ENCODE data around the gene TMEM179. TPM values are rescaled to one million over a fixed set of nuclear protein-coding genes. Genes with fewer than 3 reads are reported as not detected.

TMEM179 gene
- total RNA-seq, 3 donors from 2014 or later (not counting 1 experiment from before 2014, with no cell fraction given) = not detected

DNA sequence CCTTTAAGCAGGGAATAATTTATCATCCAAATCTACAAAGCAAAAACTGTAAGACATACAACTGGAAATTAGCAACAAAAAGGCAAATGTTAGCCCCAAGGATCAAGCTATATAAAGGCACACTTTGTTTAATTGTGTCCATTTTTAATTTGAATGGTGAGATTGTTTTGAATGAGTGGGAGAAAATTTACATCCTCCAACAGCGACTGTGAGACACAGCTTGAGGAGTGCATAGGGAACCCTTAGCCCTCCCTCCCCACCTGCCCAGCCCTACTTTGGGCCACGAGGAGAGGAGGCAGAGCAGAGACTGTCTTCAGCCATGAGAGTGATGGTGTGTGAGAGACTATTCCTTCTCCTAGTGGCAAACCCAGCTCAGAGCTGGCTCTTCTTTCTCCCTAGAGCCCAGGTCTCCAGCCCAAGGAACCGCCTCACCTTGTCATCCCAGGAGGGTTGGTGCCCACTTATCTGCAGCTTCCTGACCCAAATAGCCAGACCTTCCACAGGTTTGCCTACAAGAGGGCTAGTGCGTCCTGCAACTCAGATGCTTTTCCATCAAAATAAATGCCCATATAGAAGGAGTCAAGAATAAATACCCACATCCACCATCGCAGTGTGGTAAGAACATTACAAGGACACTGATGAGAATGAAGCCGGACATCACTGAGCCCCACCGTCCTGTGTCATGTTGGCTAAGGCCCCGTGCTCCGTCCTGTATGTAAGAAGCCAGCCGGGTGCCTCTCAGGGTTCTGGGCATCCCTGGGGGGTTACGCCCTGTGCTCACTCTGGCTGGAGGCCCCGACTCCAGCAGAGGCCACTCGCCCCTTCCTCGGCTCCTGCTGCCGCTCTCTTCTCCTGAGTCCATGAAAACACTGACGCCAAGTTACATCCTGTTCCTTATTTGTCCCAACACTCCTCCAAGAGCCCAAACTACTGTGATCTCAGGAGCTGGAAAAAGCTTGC, 61.4 kb downstream of the TMEM179 start:
- H3K27ac ChIP-seq (ENCODE audit: low read length) = no peak overlapping the region
- 88% methylated on average over 14 of the region's 16 CpGs for WGBS (ENCODE audit: insufficient coverage)
- peaks cover 21 to 24% of the 10 kb centered on the region in 2 donors for H3K27me3 Mint-ChIP-seq (ENCODE audit: low read depth in 2 of 2)
- no peaks in the 10 kb centered on the region for H3K4me1 ChIP-seq (ENCODE audit: control insufficient read depth, insufficient read depth, low read length)
- ATAC-seq = no peak
- H3K9me3 ChIP-seq (ENCODE audit: control insufficient read depth, insufficient read depth, low read length) = no peaks in the 10 kb centered on the region
- H3K27me3 ChIP-seq (ENCODE audit: control insufficient read depth, insufficient read depth, low read length) = no peaks in the 10 kb centered on the region
- no peak overlapping the region for H3K4me3 Mint-ChIP-seq
- H3K36me3 Mint-ChIP-seq = no peaks in the 10 kb centered on the region
- no peak overlapping the region for H3K4me3 ChIP-seq (ENCODE audit: low read length)
- no peak overlapping the region for H3K27ac Mint-ChIP-seq
- no peaks in the 10 kb centered on the region for H3K36me3 ChIP-seq (ENCODE audit: control insufficient read depth, insufficient read depth, low read length)
- DNase-seq = no peak
- intact Hi-C loops (cut with micrococcal nuclease) = no loop called here
- TF ChIP-seq, protein P1, sequence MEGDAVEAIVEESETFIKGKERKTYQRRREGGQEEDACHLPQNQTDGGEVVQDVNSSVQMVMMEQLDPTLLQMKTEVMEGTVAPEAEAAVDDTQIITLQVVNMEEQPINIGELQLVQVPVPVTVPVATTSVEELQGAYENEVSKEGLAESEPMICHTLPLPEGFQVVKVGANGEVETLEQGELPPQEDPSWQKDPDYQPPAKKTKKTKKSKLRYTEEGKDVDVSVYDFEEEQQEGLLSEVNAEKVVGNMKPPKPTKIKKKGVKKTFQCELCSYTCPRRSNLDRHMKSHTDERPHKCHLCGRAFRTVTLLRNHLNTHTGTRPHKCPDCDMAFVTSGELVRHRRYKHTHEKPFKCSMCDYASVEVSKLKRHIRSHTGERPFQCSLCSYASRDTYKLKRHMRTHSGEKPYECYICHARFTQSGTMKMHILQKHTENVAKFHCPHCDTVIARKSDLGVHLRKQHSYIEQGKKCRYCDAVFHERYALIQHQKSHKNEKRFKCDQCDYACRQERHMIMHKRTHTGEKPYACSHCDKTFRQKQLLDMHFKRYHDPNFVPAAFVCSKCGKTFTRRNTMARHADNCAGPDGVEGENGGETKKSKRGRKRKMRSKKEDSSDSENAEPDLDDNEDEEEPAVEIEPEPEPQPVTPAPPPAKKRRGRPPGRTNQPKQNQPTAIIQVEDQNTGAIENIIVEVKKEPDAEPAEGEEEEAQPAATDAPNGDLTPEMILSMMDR (IDR thresholded peaks at IDR 0.05) = no peak
- H3K4me1 Mint-ChIP-seq = no peaks in the 10 kb centered on the region
- H3K9me3 Mint-ChIP-seq = no peaks in the 10 kb centered on the region

DNA sequence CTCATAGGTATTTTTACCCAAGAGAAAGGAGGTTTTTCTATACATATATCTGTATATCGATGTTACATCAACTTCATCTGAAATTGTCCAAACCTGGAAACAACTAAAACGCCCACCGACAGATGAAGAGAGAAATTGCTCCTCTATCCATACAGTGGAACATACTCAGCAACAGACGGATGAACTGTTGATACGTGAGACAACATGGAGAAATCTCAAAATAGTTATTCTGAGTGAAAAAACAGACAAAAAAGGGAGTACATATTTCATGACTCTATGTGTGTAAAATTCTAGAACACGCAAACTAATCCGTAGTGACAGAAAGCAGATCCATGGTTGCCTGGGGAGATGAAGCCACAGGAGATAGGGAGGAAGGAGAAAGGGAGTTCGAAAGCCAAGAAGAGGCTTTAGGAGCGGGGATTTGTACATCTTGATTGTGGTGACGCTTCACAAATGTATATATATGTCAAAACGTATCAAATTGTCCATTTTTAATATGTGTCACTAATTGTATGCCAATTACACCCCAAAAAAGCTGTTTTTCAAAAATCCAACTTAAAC, 62.6 kb downstream of the TMEM179 start:
- H3K27ac Mint-ChIP-seq = no peak overlapping the region
- Histone ChIP-seq H3K4me1 (ENCODE audit: control insufficient read depth, insufficient read depth, low read length) (no peaks in the 10 kb centered on the region), H3K27ac (ENCODE audit: low read length) (no peak overlapping the region), H3K9me3 (ENCODE audit: control insufficient read depth, insufficient read depth, low read length) (no peaks in the 10 kb centered on the region), H3K27me3 (ENCODE audit: control insufficient read depth, insufficient read depth, low read length) (no peaks in the 10 kb centered on the region), H3K36me3 (ENCODE audit: control insufficient read depth, insufficient read depth, low read length) (no peaks in the 10 kb centered on the region), H3K4me3 (ENCODE audit: low read length) (no peak overlapping the region)
- H3K4me1 Mint-ChIP-seq = no peaks in the 10 kb centered on the region
- intact Hi-C loops (cut with micrococcal nuclease) = no loop called here
- peaks cover 23 to 24% of the 10 kb centered on the region in 2 donors for H3K27me3 Mint-ChIP-seq (ENCODE audit: low read depth in 2 of 2)
- DNase-seq (no peak), ATAC-seq (no peak)
- no peaks in the 10 kb centered on the region for H3K9me3 Mint-ChIP-seq
- no peaks in the 10 kb centered on the region for H3K36me3 Mint-ChIP-seq
- H3K4me3 Mint-ChIP-seq = no peak overlapping the region
- 91% methylated on average over 8 of the region's 11 CpGs for WGBS (ENCODE audit: insufficient coverage)
- TF ChIP-seq, protein P1 (IDR thresholded peaks at IDR 0.05) = no peak

Other genes with a start within 250 kb of the TMEM179 start
- gene C14orf180, start 25.0 kb downstream of the TMEM179 start, total RNA-seq = not detected
- 10 to 100 TPM; 12.7 to 21.9 (median 15.3) TPM for gene INF2, start 84.8 kb upstream of the TMEM179 start, total RNA-seq
- 1 to 10 TPM; 2.1 to 2.7 (median 2.5) TPM for gene ADSS1, start 119.5 kb upstream of the TMEM179 start, total RNA-seq
- gene SIVA1, start 148.4 kb upstream of the TMEM179 start, total RNA-seq = 10 to 100 TPM; 59.7 to 74.8 (median 59.8) TPM
- gene AKT1, start 191.0 kb upstream of the TMEM179 start, total RNA-seq = 100 to 1,000 TPM; 152 to 163 (median 153) TPM
- gene ZBTB42, start 196.3 kb upstream of the TMEM179 start, total RNA-seq = 1 to 10 TPM; 3.6 to 4.5 (median 3.7) TPM

All from natural killer cell (primary cell).